Placental epithelial cell (primary cell): ENCODE measurements around the gene PPP1R14D. TPM values are rescaled to one million over a fixed set of nuclear protein-coding genes. Genes with fewer than 3 reads are reported as not detected.

Source experiments
- small RNA-seq: library from RNA; depleted of rRNA; stranded (forward); fragments of <200 nt; gene quantifications from one replicate; pipeline ENCODE3, GENCODE V24; 2012
- total RNA-seq: library from RNA; depleted of rRNA; stranded (reverse); fragments of >200 nt; gene quantifications from 2 replicates; pipeline ENCODE4 v1.2.3, GENCODE V29; 2012

The PPP1R14D gene
- not detected in 2 replicates for total RNA-seq

GRCh38 chr15:40828447-40829036 lies at the start of gene PPP1R14D:
Gene PPP1R14D, minus strand, starts transcription at chr15:40828708. Its CDS starts 67 bp downstream, at chr15:40828641.

GRCh38 chr15:40873694-40874561 lies 45.4 kb upstream of the PPP1R14D start, which contains the start of gene RHOV:
Gene RHOV, minus strand, starts transcription at chr15:40874234. Its CDS starts 95 bp downstream, at chr15:40874139.

GRCh38 chr15:40843885-40844695 lies 15.6 kb upstream of the PPP1R14D start, which contains the start of gene SPINT1:
Gene SPINT1, plus strand, starts transcription at chr15:40844048. Its CDS starts 507 bp downstream, at chr15:40844555.

GRCh38 chr15:40807028-40807887 lies 21.2 kb downstream of the PPP1R14D start, which contains the start of the genes DNAJC17 and ZFYVE19:
Gene DNAJC17, minus strand, starts transcription at chr15:40807473. Its CDS starts 27 bp downstream, at chr15:40807446.
Gene ZFYVE19, plus strand, starts transcription at chr15:40807089. Its CDS starts 501 bp downstream, at chr15:40807590.

GRCh38 chr15:40769274-40770146 lies 59.0 kb downstream of the PPP1R14D start, which contains the start of gene C15orf62:
Gene C15orf62, plus strand, starts transcription at chr15:40769980. Its CDS starts 516 bp downstream, at chr15:40770496.

Small RNA genes lying within 50 kb of the gene (small RNA-seq; reads per million reads assigned to genes)
- gene AC025166.1 = not detected

Other genes with a start within 250 kb of the PPP1R14D start
- gene KNL1, start 234.5 kb downstream of the PPP1R14D start, total RNA-seq = 3.9 and 10.8 TPM in 2 replicates
- gene RAD51, start 133.5 kb downstream of the PPP1R14D start, total RNA-seq = 4.3 and 4.7 TPM in 2 replicates
- 13.3 and 16.1 TPM in 2 replicates for gene RMDN3, start 73.5 kb downstream of the PPP1R14D start, total RNA-seq
- 4.3 and 5.5 TPM in 2 replicates for gene GCHFR, start 64.6 kb downstream of the PPP1R14D start, total RNA-seq
- under 0.01 and 0.33 TPM in 2 replicates for gene C15orf62, start 58.7 kb downstream of the PPP1R14D start, total RNA-seq
- 27.5 and 29.2 TPM in 2 replicates for gene ZFYVE19, start 21.6 kb downstream of the PPP1R14D start, total RNA-seq
- gene DNAJC17, start 21.2 kb downstream of the PPP1R14D start, total RNA-seq = 20.0 and 23.9 TPM in 2 replicates
- gene SPINT1, start 15.3 kb upstream of the PPP1R14D start, total RNA-seq = 122 and 190 TPM in 2 replicates
- gene RHOV, start 45.5 kb upstream of the PPP1R14D start, total RNA-seq = 0.33 TPM in 1 of 2 replicates, not detected in the other
- 24.3 and 38.9 TPM in 2 replicates for gene VPS18, start 65.7 kb upstream of the PPP1R14D start, total RNA-seq
- gene DLL4, start 100.6 kb upstream of the PPP1R14D start, total RNA-seq = 0.22 TPM in 1 of 2 replicates, not detected in the other
- 3.9 and 27.5 TPM in 2 replicates for gene CHAC1, start 124.8 kb upstream of the PPP1R14D start, total RNA-seq